ENCODE results near the gene TBX1.

The TBX1 gene

DNA sequence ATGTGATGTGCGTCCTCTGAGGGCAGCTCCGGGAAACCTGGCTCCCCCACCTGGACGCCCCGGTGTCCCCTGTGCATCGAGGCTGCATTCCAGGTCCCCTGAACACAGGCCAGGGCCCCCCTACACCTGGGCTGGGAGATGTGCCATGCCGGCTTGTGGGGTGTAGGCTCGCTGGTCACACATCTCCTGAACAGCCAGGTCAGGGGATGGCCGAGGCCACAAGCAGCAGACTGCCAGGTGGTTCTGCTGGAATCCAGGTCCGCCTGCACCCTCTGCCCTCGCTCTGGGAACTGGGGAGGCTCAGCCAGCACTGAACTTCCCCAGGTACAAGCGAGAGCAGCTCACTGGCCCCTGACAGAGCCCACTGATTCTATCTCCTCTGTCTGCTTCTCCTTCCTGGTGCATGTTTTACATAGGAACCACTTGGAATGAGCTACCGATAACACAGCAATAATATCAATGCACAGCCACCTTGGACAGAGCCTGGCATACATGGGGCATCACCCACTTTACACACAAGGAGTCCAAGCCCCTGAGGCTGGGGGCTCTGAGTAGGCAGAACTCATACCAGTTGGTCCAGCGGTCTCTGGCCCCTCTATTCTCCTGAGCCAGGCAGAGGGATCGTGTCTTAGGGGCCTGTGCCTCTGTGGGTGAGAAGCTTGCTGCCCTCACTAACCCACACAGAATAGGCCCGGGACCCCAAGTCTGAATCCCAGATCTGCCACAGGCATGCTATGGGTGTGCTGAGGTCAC, 46.8 kb downstream of the TBX1 start:
- peaks cover 1% of the 10 kb centered on the region for H3K36me3 ChIP-seq (ENCODE audit: control insufficient read depth, insufficient read depth, low read length)
- WGBS, 2 experiments (ENCODE audit: insufficient coverage in 2 of 2): 93 to 95% methylated on average over 12 to 15 of the region's 15 CpGs
- no peaks in the 10 kb centered on the region for H3K9me3 ChIP-seq (ENCODE audit: control insufficient read depth, low read length)
- H3K4me1 ChIP-seq (ENCODE audit: control insufficient read depth, insufficient read depth, low read length, poor library complexity, severe bottlenecking): peaks cover 7% of the 10 kb centered on the region
- H3K27ac ChIP-seq (ENCODE audit: low read depth, low read length, severe bottlenecking): no peak overlapping the region
- no peak overlapping the region for H3K4me3 ChIP-seq (ENCODE audit: extremely low read depth, insufficient read depth, low read length, poor library complexity, severe bottlenecking)

DNA sequence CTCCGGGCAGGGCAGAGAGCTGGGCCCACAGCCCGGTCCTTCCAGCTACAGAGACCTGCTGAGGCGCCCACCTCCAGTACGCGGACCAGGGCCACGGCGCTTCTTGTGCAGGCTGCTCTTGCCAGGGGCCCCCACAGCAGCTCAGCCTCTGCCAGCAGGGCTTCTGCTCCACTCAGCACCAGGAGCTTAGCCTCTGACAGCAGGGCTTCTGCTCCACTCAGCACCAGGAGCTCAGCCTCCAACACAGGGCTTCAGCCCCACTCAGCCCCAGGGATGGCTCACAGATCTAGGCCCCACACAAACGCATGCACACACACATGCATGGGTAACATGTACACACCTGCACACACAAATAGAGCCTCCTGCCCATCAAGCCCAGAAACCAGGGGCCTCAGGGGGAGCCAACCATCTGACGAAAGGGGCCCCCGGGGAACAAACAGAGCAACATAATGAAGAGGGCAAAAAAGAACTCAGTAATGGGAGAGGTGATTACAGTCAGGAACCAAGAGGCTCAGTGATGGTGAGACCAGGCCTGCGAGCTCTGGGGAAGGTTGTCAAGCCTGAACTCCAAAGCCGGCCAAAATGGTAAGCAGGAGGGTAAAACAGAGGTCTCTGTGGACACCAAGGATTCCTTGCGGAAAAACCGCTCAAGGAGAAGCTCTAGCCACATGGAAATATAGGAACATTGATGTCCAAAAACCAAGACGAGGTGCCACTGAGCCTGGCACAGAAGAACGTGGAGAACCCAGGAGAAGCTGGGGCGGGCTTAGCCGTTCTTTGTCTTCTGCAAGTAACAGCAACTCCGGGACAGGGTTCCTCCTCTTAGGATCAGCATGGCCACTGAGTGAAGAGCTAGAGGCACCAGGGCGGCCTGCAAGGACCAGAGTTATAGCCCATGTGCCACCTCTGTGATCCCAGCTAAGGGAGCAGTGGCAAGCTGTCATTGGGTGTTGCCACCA, 47.6 kb downstream of the TBX1 start:
- Histone ChIP-seq H3K9me3 (ENCODE audit: control insufficient read depth, low read length) (no peaks in the 10 kb centered on the region), H3K4me3 (ENCODE audit: extremely low read depth, insufficient read depth, low read length, poor library complexity, severe bottlenecking) (no peak overlapping the region), H3K27ac (ENCODE audit: low read depth, low read length, severe bottlenecking) (no peak overlapping the region), H3K36me3 (ENCODE audit: control insufficient read depth, insufficient read depth, low read length) (peaks cover 3% of the 10 kb centered on the region), H3K4me1 (ENCODE audit: control insufficient read depth, insufficient read depth, low read length, poor library complexity, severe bottlenecking) (peaks cover 11% of the 10 kb centered on the region)
- 92 to 97% methylated on average over 20 of the region's 20 CpGs for WGBS, 2 experiments (ENCODE audit: insufficient coverage in 2 of 2)

DNA sequence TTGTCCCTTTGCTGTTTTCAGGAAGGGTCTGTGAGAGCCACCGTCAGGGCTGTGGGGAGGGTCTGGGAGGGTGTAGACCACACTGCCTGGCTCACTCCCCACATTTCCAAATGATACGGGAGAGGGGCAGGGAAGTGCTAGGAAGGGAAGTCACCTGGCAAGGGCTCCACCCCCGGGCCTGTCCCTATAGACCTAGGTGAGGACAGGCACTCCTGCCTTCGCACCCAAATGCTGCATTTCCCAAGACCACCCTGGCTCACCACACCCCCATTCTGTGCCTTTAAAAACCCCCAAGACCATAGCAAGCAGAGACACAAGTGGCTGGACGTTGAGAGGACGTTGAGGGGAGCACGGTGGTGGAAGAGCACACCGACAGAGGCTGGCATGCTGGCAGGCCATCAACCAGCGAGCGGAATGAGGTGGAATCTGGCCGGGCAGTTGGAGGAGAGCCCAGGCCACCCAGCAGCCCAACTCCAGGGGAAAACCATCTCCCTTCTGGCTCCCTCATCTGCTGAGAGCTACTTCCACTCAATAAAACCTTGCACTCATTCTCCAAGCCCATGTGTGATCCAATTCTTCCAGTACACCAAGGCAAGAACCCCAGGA, 48.4 kb downstream of the TBX1 start:
- Histone ChIP-seq H3K27ac (ENCODE audit: low read depth, low read length, severe bottlenecking) (no peak overlapping the region), H3K9me3 (ENCODE audit: control insufficient read depth, low read length) (no peaks in the 10 kb centered on the region), H3K36me3 (ENCODE audit: control insufficient read depth, insufficient read depth, low read length) (peaks cover 3% of the 10 kb centered on the region), H3K4me3 (ENCODE audit: extremely low read depth, insufficient read depth, low read length, poor library complexity, severe bottlenecking) (no peak overlapping the region), H3K4me1 (ENCODE audit: control insufficient read depth, insufficient read depth, low read length, poor library complexity, severe bottlenecking) (peaks cover 11% of the 10 kb centered on the region)
- WGBS, 2 experiments (ENCODE audit: insufficient coverage in 2 of 2): 94% methylated on average over 6 to 10 of the region's 11 CpGs

DNA sequence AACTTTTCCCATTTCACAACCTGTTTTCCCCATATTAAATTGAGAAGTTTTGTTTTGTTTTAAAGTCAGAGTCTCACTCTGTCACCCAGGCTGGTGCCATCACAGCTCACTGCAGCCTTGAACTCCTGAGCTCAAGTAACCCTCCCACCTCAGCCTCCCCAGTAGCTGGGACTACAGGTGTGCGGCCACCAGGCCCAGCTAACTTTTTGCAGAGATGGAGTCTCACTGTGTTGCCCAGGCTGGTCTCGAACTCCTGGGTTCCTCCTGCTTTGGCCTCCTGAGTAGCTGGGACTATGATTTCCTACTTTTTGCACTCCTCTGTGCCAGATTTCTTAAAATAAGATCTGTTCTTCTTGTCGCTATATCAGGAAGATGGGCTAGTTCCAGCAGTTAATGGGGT, 49.2 kb downstream of the TBX1 start:
- Histone ChIP-seq H3K4me3 (ENCODE audit: extremely low read depth, insufficient read depth, low read length, poor library complexity, severe bottlenecking) (no peak overlapping the region), H3K27ac (ENCODE audit: low read depth, low read length, severe bottlenecking) (no peak overlapping the region), H3K36me3 (ENCODE audit: control insufficient read depth, insufficient read depth, low read length) (peaks cover 3% of the 10 kb centered on the region), H3K4me1 (ENCODE audit: control insufficient read depth, insufficient read depth, low read length, poor library complexity, severe bottlenecking) (peaks cover 11% of the 10 kb centered on the region), H3K9me3 (ENCODE audit: control insufficient read depth, low read length) (no peaks in the 10 kb centered on the region)
- 71 to 96% methylated on average over 2 of the region's 3 CpGs for WGBS, 2 experiments (ENCODE audit: insufficient coverage in 2 of 2)

DNA sequence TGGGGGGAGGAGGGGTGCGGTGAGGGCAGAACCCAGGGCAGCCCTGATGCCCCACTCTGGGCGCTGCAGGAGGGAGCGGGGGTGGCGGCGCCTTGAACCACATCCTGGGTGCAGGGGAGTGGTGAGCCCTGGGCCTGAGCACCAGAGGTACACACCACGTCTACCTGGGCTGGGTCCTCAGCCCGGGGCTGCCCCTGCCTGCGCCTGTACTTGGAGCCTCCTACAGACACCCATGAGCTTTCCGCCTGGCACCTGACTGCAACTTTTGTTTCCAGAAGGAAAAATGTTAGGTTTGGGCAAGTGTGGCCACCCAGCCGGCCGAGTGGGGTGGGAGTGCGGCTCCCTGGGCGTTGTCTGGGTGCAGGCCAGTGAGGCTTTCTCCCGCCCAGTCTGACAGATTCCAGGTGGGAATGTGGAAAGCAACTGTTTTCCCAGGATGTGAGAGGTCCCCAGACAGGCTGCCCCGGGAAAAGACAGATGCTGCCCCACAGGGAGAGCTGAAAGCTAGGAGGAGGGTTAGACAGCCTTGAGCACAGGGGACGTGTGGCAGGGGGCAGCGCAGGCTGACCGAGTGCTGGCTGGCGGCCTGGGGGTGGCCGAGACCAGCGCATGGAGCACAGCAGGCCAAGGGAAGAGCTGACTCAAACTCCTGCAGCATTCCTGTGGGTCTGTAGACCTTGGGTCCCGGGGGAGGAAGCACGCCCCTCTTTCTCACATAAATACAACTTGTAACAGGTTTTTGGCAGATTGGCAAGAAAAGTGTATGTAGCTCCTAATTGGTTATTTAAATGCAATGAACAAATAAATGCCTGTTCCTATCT, 50.0 kb downstream of the TBX1 start:
- H3K4me3 ChIP-seq (ENCODE audit: extremely low read depth, insufficient read depth, low read length, poor library complexity, severe bottlenecking): no peak overlapping the region
- H3K9me3 ChIP-seq (ENCODE audit: control insufficient read depth, low read length): no peaks in the 10 kb centered on the region
- H3K27ac ChIP-seq (ENCODE audit: low read depth, low read length, severe bottlenecking): no peak overlapping the region
- peaks cover 3% of the 10 kb centered on the region for H3K36me3 ChIP-seq (ENCODE audit: control insufficient read depth, insufficient read depth, low read length)
- peaks cover 11% of the 10 kb centered on the region for H3K4me1 ChIP-seq (ENCODE audit: control insufficient read depth, insufficient read depth, low read length, poor library complexity, severe bottlenecking)
- 90 to 91% methylated on average over 11 to 18 of the region's 23 CpGs for WGBS, 2 experiments (ENCODE audit: insufficient coverage in 2 of 2)

DNA sequence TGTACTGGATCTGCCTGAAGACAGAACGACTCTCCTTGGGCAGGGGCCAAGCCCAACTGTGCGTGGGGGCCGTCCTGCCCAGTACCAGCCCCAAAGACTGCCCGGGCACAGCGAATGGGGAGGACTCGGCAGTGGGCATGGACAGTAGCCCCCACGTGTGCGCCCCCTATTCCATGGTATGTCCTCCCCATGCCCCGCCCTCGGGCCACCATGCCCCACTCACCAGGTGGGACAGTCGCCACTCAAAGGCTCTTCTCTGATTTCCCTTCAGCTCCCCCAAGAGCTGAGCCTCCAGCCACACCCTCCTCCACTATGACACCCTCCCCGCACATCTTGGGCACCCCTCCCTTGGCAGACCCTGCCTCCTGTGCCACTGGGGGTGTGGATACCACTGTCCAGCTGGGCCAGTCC, 50.6 kb downstream of the TBX1 start:
- 94 to 100% methylated on average over 10 to 12 of the region's 12 CpGs for WGBS, 2 experiments (ENCODE audit: insufficient coverage in 2 of 2)
- peaks cover 8% of the 10 kb centered on the region for H3K4me1 ChIP-seq (ENCODE audit: control insufficient read depth, insufficient read depth, low read length, poor library complexity, severe bottlenecking)
- H3K4me3 ChIP-seq (ENCODE audit: extremely low read depth, insufficient read depth, low read length, poor library complexity, severe bottlenecking): no peak overlapping the region
- H3K9me3 ChIP-seq (ENCODE audit: control insufficient read depth, low read length): no peaks in the 10 kb centered on the region
- peaks cover 3% of the 10 kb centered on the region for H3K36me3 ChIP-seq (ENCODE audit: control insufficient read depth, insufficient read depth, low read length)
- no peak overlapping the region for H3K27ac ChIP-seq (ENCODE audit: low read depth, low read length, severe bottlenecking)

DNA sequence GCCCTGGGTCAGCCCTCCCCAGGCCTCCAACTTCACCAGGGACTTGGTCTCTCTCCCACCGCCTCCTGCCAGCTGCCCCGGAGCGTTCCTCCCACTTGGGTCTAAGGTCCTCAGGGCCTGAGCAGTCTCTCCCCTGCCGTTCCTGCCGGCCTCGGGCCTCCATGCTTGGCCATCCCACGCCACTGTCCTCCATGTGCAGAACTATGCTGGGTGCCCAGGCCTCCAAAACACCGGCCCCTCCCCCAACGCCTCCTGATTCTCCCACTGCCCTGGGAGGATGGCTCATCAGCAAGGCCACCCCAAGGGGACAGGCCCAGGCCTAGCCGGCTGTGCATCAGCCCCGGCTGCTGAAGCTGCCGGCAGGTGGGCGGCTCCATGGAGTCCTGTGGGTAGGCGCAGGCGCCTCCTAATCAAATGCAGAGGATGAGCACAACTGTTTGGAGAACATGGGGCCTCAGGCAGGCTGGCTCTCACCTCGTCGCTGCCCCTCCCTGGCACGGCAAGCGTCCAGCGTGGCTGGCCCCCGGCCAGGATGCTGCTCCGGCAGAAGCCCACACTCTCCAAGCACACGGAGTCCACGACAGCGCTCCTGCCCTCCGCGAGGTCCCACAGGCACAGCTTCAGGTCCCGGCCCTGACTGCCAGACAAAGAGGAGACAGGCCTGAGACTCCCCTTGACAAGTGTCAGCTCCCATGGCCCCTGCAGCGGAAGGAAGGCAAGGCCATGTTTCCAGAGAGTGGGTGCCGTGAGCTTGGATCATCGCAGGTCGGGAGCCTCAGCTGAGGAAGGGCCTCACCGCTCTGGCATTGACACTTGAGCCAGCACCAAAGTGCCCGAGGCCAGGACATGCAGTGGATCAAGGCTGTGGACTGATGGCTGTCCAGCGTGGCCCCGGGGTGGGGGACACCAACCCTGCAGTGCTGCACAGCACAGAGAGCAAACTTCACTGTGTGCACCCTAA, 51.5 kb downstream of the TBX1 start:
- Histone ChIP-seq H3K27ac (ENCODE audit: low read depth, low read length, severe bottlenecking) (no peak overlapping the region), H3K36me3 (ENCODE audit: control insufficient read depth, insufficient read depth, low read length) (peaks cover 3% of the 10 kb centered on the region), H3K4me1 (ENCODE audit: control insufficient read depth, insufficient read depth, low read length, poor library complexity, severe bottlenecking) (peaks cover 3% of the 10 kb centered on the region), H3K4me3 (ENCODE audit: extremely low read depth, insufficient read depth, low read length, poor library complexity, severe bottlenecking) (no peak overlapping the region), H3K9me3 (ENCODE audit: control insufficient read depth, low read length) (no peaks in the 10 kb centered on the region)
- WGBS, 2 experiments (ENCODE audit: insufficient coverage in 2 of 2): 93 to 95% methylated on average over 29 to 35 of the region's 36 CpGs

DNA sequence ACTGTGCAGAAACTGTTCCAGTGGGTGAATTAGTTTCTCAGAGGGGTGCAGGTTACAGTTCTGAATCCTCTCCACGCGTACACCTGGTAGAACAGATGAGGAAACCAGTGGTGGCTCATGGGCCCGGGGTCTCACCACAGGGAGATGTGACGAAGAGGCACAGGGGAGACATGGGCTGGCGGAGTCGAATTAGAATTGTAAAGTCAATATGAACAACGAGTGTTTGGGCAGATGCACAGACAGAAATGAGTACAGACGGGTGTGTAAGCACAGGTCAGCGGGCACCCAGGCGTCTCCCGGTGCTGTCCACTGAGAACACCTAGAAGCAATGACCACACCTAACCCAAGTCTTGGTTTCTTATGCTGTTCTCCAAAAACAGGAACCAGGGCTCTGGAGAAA, 52.3 kb downstream of the TBX1 start:
- peaks cover 3% of the 10 kb centered on the region for H3K4me1 ChIP-seq (ENCODE audit: control insufficient read depth, insufficient read depth, low read length, poor library complexity, severe bottlenecking)
- H3K9me3 ChIP-seq (ENCODE audit: control insufficient read depth, low read length): no peaks in the 10 kb centered on the region
- H3K27ac ChIP-seq (ENCODE audit: low read depth, low read length, severe bottlenecking): no peak overlapping the region
- peaks cover 3% of the 10 kb centered on the region for H3K36me3 ChIP-seq (ENCODE audit: control insufficient read depth, insufficient read depth, low read length)
- H3K4me3 ChIP-seq (ENCODE audit: extremely low read depth, insufficient read depth, low read length, poor library complexity, severe bottlenecking): no peak overlapping the region
- WGBS, 2 experiments (ENCODE audit: insufficient coverage in 2 of 2): 88 to 92% methylated on average over 9 to 11 of the region's 11 CpGs

DNA sequence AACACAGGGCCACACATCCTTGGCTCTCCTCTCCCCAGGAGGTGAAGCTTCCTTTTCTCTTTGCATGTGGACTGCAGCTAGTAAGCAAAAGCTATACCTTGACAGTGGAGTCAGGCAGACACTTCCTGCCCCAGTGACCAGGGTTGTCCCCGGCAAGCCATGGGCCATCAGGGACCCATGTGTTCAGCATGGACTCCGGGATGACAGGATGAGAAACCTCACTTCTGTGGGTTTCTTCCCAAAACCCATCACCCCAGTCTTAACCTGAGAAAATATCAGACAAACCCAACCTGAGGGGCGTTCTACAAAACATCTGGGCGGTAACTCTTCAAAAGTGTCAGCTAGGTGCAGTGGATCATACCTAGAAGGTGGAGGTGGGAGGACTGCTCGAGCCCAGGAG, 53.9 kb downstream of the TBX1 start:
- H3K9me3 ChIP-seq (ENCODE audit: control insufficient read depth, low read length): no peaks in the 10 kb centered on the region
- peaks cover 3% of the 10 kb centered on the region for H3K36me3 ChIP-seq (ENCODE audit: control insufficient read depth, insufficient read depth, low read length)
- H3K4me3 ChIP-seq (ENCODE audit: extremely low read depth, insufficient read depth, low read length, poor library complexity, severe bottlenecking): no peak overlapping the region
- peaks cover 3% of the 10 kb centered on the region for H3K4me1 ChIP-seq (ENCODE audit: control insufficient read depth, insufficient read depth, low read length, poor library complexity, severe bottlenecking)
- WGBS, 2 experiments (ENCODE audit: insufficient coverage in 2 of 2): 83 to 89% methylated on average over 1 to 4 of the region's 5 CpGs
- no peak overlapping the region for H3K27ac ChIP-seq (ENCODE audit: low read depth, low read length, severe bottlenecking)

Measured in mesodermal cell (in vitro differentiated cells).